Caco-2 (cell line): ENCODE measurements around the gene CTNNA2. TPM values are rescaled to one million over a fixed set of nuclear protein-coding genes. Genes with fewer than 3 reads are reported as not detected.

Source experiments
- BruUV-seq: library from RNA; stranded (reverse); fragments of 400-500 nt; replicated peaks from 2 replicates; lab custom pipeline; 2021; lab: Mats Ljungman, UMichigan
- CTCF ChIA-PET: fragments of 300-600 bp; sonication (Branson Sonifier 250); formaldehyde crosslinking; loops from one replicate; lab custom pipeline; 2022; ENCODE audit warnings: antibody characterized with exemption; lab: Charles Lee
- POLR2A ChIA-PET: fragments of 300-600 bp; sonication (Branson Sonifier 250); formaldehyde crosslinking; loops from one replicate; lab custom pipeline; 2022; ENCODE audit warnings: antibody characterized with exemption; lab: Charles Lee
- DNase-seq, 2 experiments: peaks; one replicate each; pipeline versions ENCODE4 v3.0.0 to v3.0.0-alpha.2; 2020 to 2022
- H3K27me3 ChIP-seq: replicated peaks from 2 replicates; pipeline ENCODE4 v1.6.0; 2011; ENCODE audit warnings: low read length; ENCODE audit not compliant: control insufficient read depth, insufficient read depth
- H3K36me3 ChIP-seq: 2 replicates; pipeline ENCODE4 v1.5.1; 2011; ENCODE audit warnings: low read length; ENCODE audit not compliant: control insufficient read depth, insufficient read depth
- H3K4me1 ChIP-seq: fragments of 250-450 bp; sonication (Bioruptor Pico); 2 replicates; pipeline ENCODE4 v1.5.1; 2020; ENCODE audit warnings: mild to moderate bottlenecking
- H3K4me3 ChIP-seq: 2 replicates; pipeline ENCODE4 v1.5.1; 2011; ENCODE audit warnings: low read depth, mild to moderate bottlenecking, control low read depth, low read length
- H3K9me3 ChIP-seq: fragments of 250-450 bp; sonication (Bioruptor Pico); 2 replicates; pipeline ENCODE4 v1.5.1; 2020; ENCODE audit warnings: mild to moderate bottlenecking, moderate library complexity
- H3K27ac Mint-ChIP-seq: one replicate; pipeline ENCODE4 v1.8.0; 2022; ENCODE audit warnings: mixed read lengths; ENCODE audit not compliant: unreplicated experiment
- H3K27me3 Mint-ChIP-seq: one replicate; pipeline ENCODE4 v1.8.0; 2022; ENCODE audit warnings: mixed read lengths; ENCODE audit not compliant: insufficient read depth, unreplicated experiment
- H3K36me3 Mint-ChIP-seq: one replicate; pipeline ENCODE4 v1.8.0; 2022; ENCODE audit warnings: mild to moderate bottlenecking, mixed read lengths; ENCODE audit not compliant: insufficient read depth, unreplicated experiment
- H3K4me1 Mint-ChIP-seq: one replicate; pipeline ENCODE4 v1.8.0; 2022; ENCODE audit warnings: low read depth, mixed read lengths; ENCODE audit not compliant: unreplicated experiment
- H3K4me3 Mint-ChIP-seq: one replicate; pipeline ENCODE4 v1.8.0; 2022; ENCODE audit warnings: mild to moderate bottlenecking, moderate library complexity, mixed read lengths; ENCODE audit not compliant: unreplicated experiment
- H3K9me3 Mint-ChIP-seq: one replicate; pipeline ENCODE4 v1.8.0; 2022; ENCODE audit warnings: mixed read lengths; ENCODE audit not compliant: unreplicated experiment
- intact Hi-C: fragments of 100-400 bp; cut with micrococcal nuclease; formaldehyde crosslinking; loops from one replicate; pipeline ENCODE4 v1.10.0; 2022; ENCODE audit not compliant: unreplicated experiment
- total RNA-seq: library from RNA; stranded (reverse); gene quantifications from 2 replicates; pipeline ENCODE4 v1.2.3, GENCODE V29; 2022
- TF ChIP-seq, protein P1 (sequence below), 2 experiments: fragments of 200-600 bp in 1 of 2; IDR thresholded peaks; 1 replicate in 1 of 2; 2 replicates in 1 of 2; pipeline versions ENCODE4 v1.5.1 to v1.8.0; 2011 to 2022; ENCODE audit warnings: antibody characterized with exemption in 1 of 2, control low read depth in 1 of 2, inconsistent platforms in 1 of 2, low read depth in 1 of 2, low read length in 1 of 2, mild to moderate bottlenecking in 1 of 2, moderate library complexity in 1 of 2; ENCODE audit not compliant: insufficient read depth in 1 of 2, severe bottlenecking in 1 of 2, unreplicated experiment in 1 of 2

The CTNNA2 gene
- total RNA-seq, 1 experiment from 2014 or later = not detected

DNA sequence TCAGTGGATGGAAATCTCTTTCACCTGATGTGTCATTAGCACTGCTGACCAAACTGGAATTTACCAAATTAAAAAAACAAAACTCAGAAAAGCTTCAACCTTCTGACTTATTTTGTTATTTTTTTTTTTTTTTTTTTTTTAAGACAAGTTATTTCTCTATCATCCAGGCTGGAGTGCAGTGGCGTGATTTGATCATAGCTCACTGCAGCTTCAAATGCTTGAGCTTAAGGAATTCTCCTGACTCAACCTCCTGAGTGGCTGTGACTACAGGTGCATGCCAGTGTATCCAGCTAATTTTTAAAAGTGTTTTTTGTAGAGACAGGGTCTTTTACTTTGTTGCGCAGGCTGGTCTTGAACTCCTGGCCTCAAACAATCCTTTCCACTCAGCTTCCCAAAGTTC, 636.1 kb downstream of the CTNNA2 start:
- no peaks in the 10 kb centered on the region for H3K9me3 ChIP-seq
- no peak overlapping the region for H3K27ac Mint-ChIP-seq

DNA sequence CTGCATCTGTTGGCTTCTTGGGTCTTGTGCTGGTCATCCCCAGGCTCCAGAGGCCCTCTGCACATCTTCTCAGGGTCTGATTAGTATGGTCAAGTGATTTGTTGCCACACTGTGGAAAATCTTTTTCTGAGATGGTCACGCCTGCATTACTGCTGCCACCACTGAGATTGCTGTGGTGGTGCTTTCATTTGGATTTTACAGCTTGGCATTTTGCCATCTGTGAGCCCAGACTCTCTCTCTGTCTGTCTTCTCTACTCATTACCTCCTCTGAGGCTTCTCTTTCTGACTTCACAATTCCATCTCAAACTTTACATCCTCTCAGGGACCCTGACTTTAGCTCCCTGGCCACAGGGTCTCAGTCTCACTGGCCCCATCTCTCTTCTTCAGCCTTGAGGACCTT, 637.1 kb downstream of the CTNNA2 start:
- Histone ChIP-seq H3K4me3 (no peak overlapping the region), H3K4me1 (peaks cover 5% of the 10 kb centered on the region; the same call in 1 of the 2 replicates), H3K27me3 (no peaks in the 10 kb centered on the region), H3K36me3 (no peaks in the 10 kb centered on the region), H3K9me3 (no peaks in the 10 kb centered on the region)
- no TSS peak for BruUV-seq
- no peak overlapping the region for H3K27ac Mint-ChIP-seq
- H3K4me3 Mint-ChIP-seq = no peak overlapping the region
- no peak for DNase-seq
- H3K4me1 Mint-ChIP-seq = peaks cover 2% of the 10 kb centered on the region
- intact Hi-C loops = loop anchor here (5.0 kb wide), 2 partner anchors 78 to 347 kb away; no protein-coding TSS in a partner anchor
- CTCF ChIA-PET = no interaction called here
- H3K27me3 Mint-ChIP-seq = no peaks in the 10 kb centered on the region
- POLR2A ChIA-PET = no interaction called here
- no peaks in the 10 kb centered on the region for H3K36me3 Mint-ChIP-seq
- TF ChIP-seq, protein P1, sequence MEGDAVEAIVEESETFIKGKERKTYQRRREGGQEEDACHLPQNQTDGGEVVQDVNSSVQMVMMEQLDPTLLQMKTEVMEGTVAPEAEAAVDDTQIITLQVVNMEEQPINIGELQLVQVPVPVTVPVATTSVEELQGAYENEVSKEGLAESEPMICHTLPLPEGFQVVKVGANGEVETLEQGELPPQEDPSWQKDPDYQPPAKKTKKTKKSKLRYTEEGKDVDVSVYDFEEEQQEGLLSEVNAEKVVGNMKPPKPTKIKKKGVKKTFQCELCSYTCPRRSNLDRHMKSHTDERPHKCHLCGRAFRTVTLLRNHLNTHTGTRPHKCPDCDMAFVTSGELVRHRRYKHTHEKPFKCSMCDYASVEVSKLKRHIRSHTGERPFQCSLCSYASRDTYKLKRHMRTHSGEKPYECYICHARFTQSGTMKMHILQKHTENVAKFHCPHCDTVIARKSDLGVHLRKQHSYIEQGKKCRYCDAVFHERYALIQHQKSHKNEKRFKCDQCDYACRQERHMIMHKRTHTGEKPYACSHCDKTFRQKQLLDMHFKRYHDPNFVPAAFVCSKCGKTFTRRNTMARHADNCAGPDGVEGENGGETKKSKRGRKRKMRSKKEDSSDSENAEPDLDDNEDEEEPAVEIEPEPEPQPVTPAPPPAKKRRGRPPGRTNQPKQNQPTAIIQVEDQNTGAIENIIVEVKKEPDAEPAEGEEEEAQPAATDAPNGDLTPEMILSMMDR (IDR thresholded peaks at IDR 0.05; ENCODE audit: insufficient read depth in 1 of 2, low read depth in 1 of 2, low read length in 1 of 2, severe bottlenecking in 1 of 2, unreplicated experiment in 1 of 2) = no peak
- H3K9me3 Mint-ChIP-seq = no peaks in the 10 kb centered on the region

More for the DNA sequence above, 636.1 kb downstream of the CTNNA2 start:
- ChIA-PET CTCF (no interaction called here), POLR2A (no interaction called here)
- Histone ChIP-seq H3K36me3 (no peaks in the 10 kb centered on the region), H3K4me3 (no peak overlapping the region), H3K4me1 (peaks cover 5% of the 10 kb centered on the region; the same call in 1 of the 2 replicates), H3K27me3 (no peaks in the 10 kb centered on the region)
- no peak overlapping the region for H3K4me3 Mint-ChIP-seq
- intact Hi-C loops = loop anchor here (5.0 kb wide), 2 partner anchors 77 to 348 kb away; no protein-coding TSS in a partner anchor
- no peak for DNase-seq
- peaks cover 9% of the 10 kb centered on the region for H3K4me1 Mint-ChIP-seq
- TF ChIP-seq, protein P1 (IDR thresholded peaks at IDR 0.05; ENCODE audit: insufficient read depth in 1 of 2, low read depth in 1 of 2, low read length in 1 of 2, severe bottlenecking in 1 of 2, unreplicated experiment in 1 of 2) = no peak
- no peaks in the 10 kb centered on the region for H3K9me3 Mint-ChIP-seq
- no peaks in the 10 kb centered on the region for H3K27me3 Mint-ChIP-seq
- BruUV-seq = no TSS peak
- no peaks in the 10 kb centered on the region for H3K36me3 Mint-ChIP-seq

DNA sequence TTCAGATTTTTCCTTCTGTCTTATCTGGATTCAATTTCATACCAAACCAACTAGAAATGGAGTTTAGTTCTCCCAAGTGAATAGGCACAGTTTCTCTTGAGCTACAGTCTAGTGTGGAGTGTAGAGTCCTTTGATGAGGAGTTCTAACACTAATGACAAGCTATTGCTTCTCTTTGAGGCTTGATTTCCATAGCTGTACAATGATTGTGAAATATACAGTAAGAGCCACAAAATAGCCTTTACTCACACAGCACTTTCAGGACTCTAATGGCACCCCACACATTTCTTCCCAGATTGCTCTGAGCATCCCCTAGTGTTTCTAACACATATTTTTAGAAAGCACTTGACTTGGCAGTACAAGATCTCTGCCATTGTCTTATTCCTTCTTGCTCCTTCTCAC, 638.4 kb downstream of the CTNNA2 start:
- H3K4me1 Mint-ChIP-seq = no peaks in the 10 kb centered on the region
- POLR2A ChIA-PET = no interaction called here

More for the DNA sequence above, 638.4 kb downstream of the CTNNA2 start:
- Histone ChIP-seq H3K4me3 (no peak overlapping the region), H3K9me3 (no peaks in the 10 kb centered on the region), H3K4me1 (no peaks in the 10 kb centered on the region), H3K36me3 (no peaks in the 10 kb centered on the region), H3K27me3 (no peaks in the 10 kb centered on the region)
- BruUV-seq = no TSS peak
- H3K27ac Mint-ChIP-seq = no peak overlapping the region
- no peaks in the 10 kb centered on the region for H3K36me3 Mint-ChIP-seq
- intact Hi-C loops = no loop called here
- no peak overlapping the region for H3K4me3 Mint-ChIP-seq
- DNase-seq = no peak
- TF ChIP-seq, protein P1 (IDR thresholded peaks at IDR 0.05; ENCODE audit: insufficient read depth in 1 of 2, low read depth in 1 of 2, low read length in 1 of 2, severe bottlenecking in 1 of 2, unreplicated experiment in 1 of 2) = no peak
- CTCF ChIA-PET = no interaction called here
- H3K9me3 Mint-ChIP-seq = no peaks in the 10 kb centered on the region
- H3K27me3 Mint-ChIP-seq = no peaks in the 10 kb centered on the region
